NOMO-1 treated with DMSO at 0.1 percent for 48 hours (cell line): ENCODE measurements around the gene RFX7.
"Not testable (repeated sequence)": the region's sequence is repeated elsewhere in the genome, so short reads cannot be mapped to it uniquely, and the experiment has no call there.

Source experiments
- DNase-seq: peaks from one replicate; lab custom pipeline; 2025; ENCODE audit not compliant: unreplicated experiment; lab: John Stamatoyannopoulos, UW

RFX7 gene

GRCh38 chr15:56205061-56205876 lies 38.4 kb downstream of the RFX7 start:
- no peak for DNase-seq

GRCh38 chr15:56203312-56203922 lies 40.3 kb downstream of the RFX7 start:
- DNase-seq: not testable (repeated sequence)

- no peak for DNase-seq
These were observed 41.0 kb downstream of the RFX7 start for GRCh38 chr15:56202701-56203100.

GRCh38 chr15:56199038-56199437 lies 44.6 kb downstream of the RFX7 start:
- no peak for DNase-seq

GRCh38 chr15:56194035-56194434 lies 49.6 kb downstream of the RFX7 start:
- no peak for DNase-seq

GRCh38 chr15:56192659-56193442 lies 50.8 kb downstream of the RFX7 start:
- no peak for DNase-seq

GRCh38 chr15:56187665-56188064 lies 56.0 kb downstream of the RFX7 start:
- no peak for DNase-seq

GRCh38 chr15:56185980-56186379 lies 57.7 kb downstream of the RFX7 start:
- DNase-seq: no peak

GRCh38 chr15:56184516-56184915 lies 59.2 kb downstream of the RFX7 start:
- no peak for DNase-seq

- DNase-seq: no peak
These were observed 62.8 kb downstream of the RFX7 start for GRCh38 chr15:56180851-56181250.

GRCh38 chr15:56176996-56177395 lies 66.7 kb downstream of the RFX7 start:
- DNase-seq: no peak

- DNase-seq: no peak
These were observed 67.9 kb downstream of the RFX7 start for GRCh38 chr15:56175788-56176187.

- no peak for DNase-seq
These were observed 69.0 kb downstream of the RFX7 start for GRCh38 chr15:56174649-56175048.

- no peak for DNase-seq
These were observed 75.3 kb downstream of the RFX7 start for GRCh38 chr15:56168394-56168793.

- DNase-seq: no peak
These were observed 78.4 kb downstream of the RFX7 start for GRCh38 chr15:56165234-56165633.

GRCh38 chr15:56160966-56161365 lies 82.7 kb downstream of the RFX7 start:
- no peak for DNase-seq

GRCh38 chr15:56156877-56157276 lies 86.8 kb downstream of the RFX7 start:
- no peak for DNase-seq

- DNase-seq: not testable (repeated sequence)
These were observed 88.4 kb downstream of the RFX7 start for GRCh38 chr15:56155278-56155677.

- DNase-seq: not testable (repeated sequence)
These were observed 88.9 kb downstream of the RFX7 start for GRCh38 chr15:56154768-56155167.

- no peak for DNase-seq
These were observed 93.5 kb downstream of the RFX7 start for GRCh38 chr15:56150204-56150603.

- DNase-seq: no peak
These were observed 95.6 kb downstream of the RFX7 start for GRCh38 chr15:56148064-56148463.

GRCh38 chr15:56146756-56147155 lies 96.9 kb downstream of the RFX7 start:
- DNase-seq: no peak
